Heart right ventricle (tissue), 16 donors: ENCODE data around the gene CLCN2. TPM values are rescaled to one million over a fixed set of nuclear protein-coding genes. Genes with fewer than 3 reads are reported as not detected.

Experiments used
- ATAC-seq, 8 donors: fragments of 200-7000 bp; cut with Tn5 transposase; one replicate each; pipeline ENCODE4 v1.9.1; 2020; ENCODE audit warnings: mild to moderate bottlenecking in 8 of 8, moderate library complexity in 8 of 8, moderate number of reproducible peaks in 1 of 8
- DNase-seq, 2 donors: peaks; one replicate each; pipeline ENCODE4 v3.0.0-alpha.2; 2020
- H3K27ac ChIP-seq, 10 donors: fragments of 200-600 bp; sonication (generic) in 2 of 10; one replicate each; pipeline versions ENCODE4 v1.5.0 to v1.8.0; 2020 to 2022; ENCODE audit warnings: mild to moderate bottlenecking in 3 of 10
- H3K27me3 ChIP-seq, 7 donors: fragments of 200-600 bp; one replicate each; pipeline ENCODE4 v1.8.0; 2021 to 2022; ENCODE audit warnings: mild to moderate bottlenecking in 2 of 7
- H3K36me3 ChIP-seq, 9 donors: fragments of 200-600 bp; sonication (generic) in 1 of 9; one replicate each; pipeline versions ENCODE4 v1.5.0 to v1.8.0; 2020 to 2022; ENCODE audit warnings: mild to moderate bottlenecking in 2 of 9
- H3K4me1 ChIP-seq, 9 donors: fragments of 200-600 bp; sonication (generic) in 1 of 9; one replicate each; pipeline versions ENCODE4 v1.5.0 to v1.8.0; 2020 to 2022; ENCODE audit warnings: mild to moderate bottlenecking in 4 of 9
- H3K4me3 ChIP-seq, 10 donors: fragments of 200-600 bp; sonication (generic) in 2 of 10; one replicate each; pipeline versions ENCODE4 v1.5.0 to v1.8.0; 2020 to 2022; ENCODE audit warnings: mild to moderate bottlenecking in 7 of 10, moderate library complexity in 2 of 10
- H3K9me3 ChIP-seq, 11 donors: fragments of 200-600 bp in 10 of 11; sonication (generic) in 2 of 11; one replicate each; pipeline versions ENCODE4 v1.5.0 to v1.8.0; 2013 to 2022; ENCODE audit warnings: mild to moderate bottlenecking in 2 of 11, control low read depth in 1 of 11, moderate library complexity in 1 of 11
- CTCF ChIP-seq, 9 donors: fragments of 200-600 bp; sonication (generic) in 2 of 9; IDR thresholded peaks; one replicate each; pipeline versions ENCODE4 v1.5.0 to v1.8.0; 2021 to 2022; ENCODE audit warnings: antibody characterized with exemption in 9 of 9, mild to moderate bottlenecking in 5 of 9, moderate library complexity in 1 of 9
- WGBS, 2 donors: extraction: QIAGEN DNeasy Blood & Tissue Kit; methylation state at CpG; one replicate each; pipeline ENCODE4 v1.1.7; 2013; ENCODE audit warnings: inconsistent platforms in 1 of 2; 5-methylcytosine and 5-hydroxymethylcytosine counted together
- intact Hi-C, 10 donors: fragments of 100-400 bp; cut with DNase I; formaldehyde crosslinking; loops; one replicate each; pipeline versions ENCODE4 v1.11.1 to v1.14.2; 2022
- polyA plus RNA-seq, 2 donors: library from polyadenylated mRNA; stranded (reverse); fragments of 200-250 nt; gene quantifications; one replicate each; pipeline ENCODE4 v1.2.3, GENCODE V29; 2013
- total RNA-seq, 10 donors: library from RNA; stranded (reverse); fragmentation: NEBNext Ultra II Directional in 3 of 10; extraction: Animal tissue kit (Norgen Biotek cat#: 25700) in 3 of 10; gene quantifications; one replicate each; pipeline versions ENCODE4 v1.2.1 to v1.2.4, GENCODE V29; 2021 to 2023
- donor health status: Arrhythmogenic right ventricular cardiomyopathy.
- donor health status: ischemic (EF 13 %, LVEDD 7.1; RV severe dilation, severe dysfunction).
- donor health status: healthy with polysubstance abuse.
- donor health status: DM: no; HTN: yes; CAD: no.
- donor health status: DM: no; HTN: no; CAD: no.
- donor health status: ischemic (EF 25% LVEDD 6.9; RV normal size, moderate dysfunction).
- donor health status: ischemic (EF 25% LVEDD 5.7; RV mildly dilated, moderate dysfunction).
- donor health status: healthy.
- donor health status: DM: yes; HTN: yes; CAD: no.
- donor health status: Ischemic cardiomyopathy.
- donor health status: ischemic (EF 35%, LVEDD 5.7; RV mildly dilated, moderate dysfunction).
- donor health status: nonischemic (EF 11% LVEDD 7.7; RV severe dilation, severe dysfunction).
- donor health status: DM: yes; HTN: yes; CAD: no.
- donor health status: PGD.
- donor health status: ischemic (EF 29% LVEDD 5.4; RV normal size, mild dysfunction).
- donor health status: nonischemic (EF 23%, LVEDD 6.1; RV moderate dilation, normal function).

CLCN2 gene
- total and polyA plus RNA-seq, 12 donors = 1.3 to 8.4 (median 2.4) TPM

GRCh38 chr3:184305577-184305976, 55.8 kb downstream of the CLCN2 start:
- WGBS, 2 donors = 69 to 79% methylated on average over 1 of the region's 1 CpG
- no peaks in the 10 kb centered on the region for H3K27me3 ChIP-seq
- peaks cover 0 to 5% (median 4%) of the 10 kb centered on the region in 9 donors for H3K4me1 ChIP-seq
- H3K4me3 ChIP-seq = no peak overlapping the region
- TF ChIP-seq CTCF (IDR thresholded peaks at IDR 0.05) = peak in 7 of 9 donors; percentile 20 to 43 (median 25)
- H3K27ac ChIP-seq = no peak overlapping the region
- peaks cover 7 to 89% (median 87%) of the 10 kb centered on the region in 9 donors for H3K36me3 ChIP-seq
- ATAC-seq (peak in 2 of 8 donors; percentile 10 to 18), DNase-seq (no peak)
- intact Hi-C loops = loop anchor here in 1 of 10 donors (10.0 kb wide), 1 partner anchor 49 kb away; no protein-coding TSS in a partner anchor
- H3K9me3 ChIP-seq = no peaks in the 10 kb centered on the region

- Histone ChIP-seq H3K36me3 (peaks cover 7 to 53% (median 50%) of the 10 kb centered on the region in 9 donors), H3K4me1 (peaks cover 5 to 24% (median 16%) of the 10 kb centered on the region in 9 donors), H3K9me3 (no peaks in the 10 kb centered on the region), H3K27ac (peak overlapping the region in 1 of 10 donors; percentile 93), H3K4me3 (peak overlapping the region in 7 of 10 donors; percentile 89 to 100 (median 96)), H3K27me3 (no peaks in the 10 kb centered on the region)
- 72 to 79% methylated on average over 3 of the region's 3 CpGs for WGBS, 2 donors
- TF ChIP-seq CTCF (IDR thresholded peaks at IDR 0.05) = no peak
- ATAC-seq (no peak), DNase-seq (no peak)
- intact Hi-C loops = loop anchor here in 1 of 10 donors (10.0 kb wide), 1 partner anchor 54 kb away; no protein-coding TSS in a partner anchor
Measured at GRCh38 chr3:184300378-184300720, 61.1 kb downstream of the CLCN2 start.

GRCh38 chr3:184299488-184300377, 61.7 kb downstream of the CLCN2 start:
- Histone ChIP-seq H3K36me3 (peaks cover 7 to 47% (median 44%) of the 10 kb centered on the region in 9 donors), H3K4me3 (peak overlapping the region; percentile 67 to 100 (median 92)), H3K4me1 (peaks cover 5 to 24% (median 16%) of the 10 kb centered on the region in 9 donors), H3K27ac (peak overlapping the region; percentile 9 to 93 (median 83)), H3K27me3 (no peaks in the 10 kb centered on the region), H3K9me3 (no peaks in the 10 kb centered on the region)
- DNase-seq = no peak
- intact Hi-C loops = loop anchor here in 5 of 10 donors (2.0 to 10.0 kb wide), 9 partner anchors 15 to 405 kb away; partner anchors contain the start of genes ALG3 (in 2 of the 5), EEF1AKMT4 (in 2 of the 5), ABCF3 (in 1 of the 5) and EIF4G1 (in 1 of the 5)
- 15 to 16% methylated on average over 29 of the region's 29 CpGs for WGBS, 2 donors
- ATAC-seq = no peak
- TF ChIP-seq CTCF (IDR thresholded peaks at IDR 0.05) = no peak

- intact Hi-C loops = loop anchor here in 5 of 10 donors (2.0 to 10.0 kb wide), 8 partner anchors 16 to 404 kb away; partner anchors contain the start of genes ALG3 (in 2 of the 5), EEF1AKMT4 (in 2 of the 5), ABCF3 (in 1 of the 5) and EIF4G1 (in 1 of the 5)
- DNase-seq = peak; percentile 98
Measured at GRCh38 chr3:184298759-184299487, 62.5 kb downstream of the CLCN2 start, which contains the start of gene PSMD2. Gene PSMD2, plus strand, starts transcription at chr3:184299241. Its CDS starts 26 bp downstream, at chr3:184299267.

More at GRCh38 chr3:184298759-184299487, 62.5 kb downstream of the CLCN2 start, which contains the start of gene PSMD2:
- Histone ChIP-seq H3K4me1 (peaks cover 5 to 24% (median 16%) of the 10 kb centered on the region in 9 donors), H3K27me3 (no peaks in the 10 kb centered on the region), H3K36me3 (peaks cover 5 to 39% (median 36%) of the 10 kb centered on the region in 9 donors), H3K27ac (peak within 1 kb of the TSS; percentile 46 to 93 (median 83)), H3K4me3 (peak within 1 kb of the TSS; percentile 67 to 100 (median 92)), H3K9me3 (no peaks in the 10 kb centered on the region)
- TF ChIP-seq CTCF (IDR thresholded peaks at IDR 0.05) = no peak
- WGBS, 2 donors = 0% methylated on average over 67 to 78 of the region's 78 CpGs
- ATAC-seq = peak; percentile 99 to 100 (median 99)
